Liver (tissue), 9 donors: ENCODE results near the gene TNNI3K. TPM values are rescaled to one million over a fixed set of nuclear protein-coding genes. Genes with fewer than 3 reads are reported as not detected.

Experiments
- DNase-seq: peaks from one replicate; pipeline ENCODE4 v3.0.0-alpha.2; 2017; ENCODE audit warnings: low spot score
- H3K27ac ChIP-seq, 2 donors: one replicate each; pipeline ENCODE4 v1.7.0; 2013; ENCODE audit warnings: inconsistent platforms in 2 of 2, low read length in 2 of 2, control low read depth in 1 of 2, low read depth in 1 of 2, mild to moderate bottlenecking in 1 of 2
- H3K27me3 ChIP-seq, 4 donors: one replicate each; pipeline versions ENCODE4 v1.6.1 to v1.7.0; 2013; ENCODE audit warnings: low read length in 3 of 4, inconsistent platforms in 1 of 4, mild to moderate bottlenecking in 1 of 4, moderate library complexity in 1 of 4; ENCODE audit not compliant: control insufficient read depth in 4 of 4, insufficient read depth in 4 of 4
- H3K36me3 ChIP-seq, 4 donors: one replicate each; pipeline versions ENCODE4 v1.6.1 to v1.7.0; 2013; ENCODE audit warnings: low read length in 3 of 4, mild to moderate bottlenecking in 3 of 4, low read depth in 1 of 4, moderate library complexity in 1 of 4; ENCODE audit not compliant: control insufficient read depth in 4 of 4, insufficient read depth in 3 of 4
- H3K4me1 ChIP-seq, 4 donors: one replicate each; pipeline versions ENCODE4 v1.6.1 to v1.7.0; 2013; ENCODE audit warnings: low read length in 3 of 4, mild to moderate bottlenecking in 3 of 4, moderate library complexity in 1 of 4; ENCODE audit not compliant: control insufficient read depth in 4 of 4, insufficient read depth in 4 of 4
- H3K4me3 ChIP-seq, 3 donors: one replicate each; pipeline versions ENCODE4 v1.6.1 to v1.7.0; 2013; ENCODE audit warnings: low read length in 3 of 3, control low read depth in 1 of 3, low read depth in 1 of 3, mild to moderate bottlenecking in 1 of 3
- H3K9ac ChIP-seq, 2 donors: one replicate each; pipeline ENCODE4 v1.7.0; 2013; ENCODE audit warnings: low read length in 2 of 2, mild to moderate bottlenecking in 2 of 2, moderate library complexity in 2 of 2, control low read depth in 1 of 2, low read depth in 1 of 2
- H3K9me3 ChIP-seq, 4 donors: one replicate each; pipeline versions ENCODE4 v1.6.1 to v1.7.0; 2013; ENCODE audit warnings: low read length in 3 of 4; ENCODE audit not compliant: control insufficient read depth in 4 of 4
- EGR1 ChIP-seq, 2 donors: IDR thresholded peaks; 2 replicates each; pipeline ENCODE4 v1.6.1; 2016 to 2018; ENCODE audit warnings: antibody characterized with exemption in 2 of 2, low read depth in 2 of 2
- FOXA1 ChIP-seq: IDR thresholded peaks from 2 replicates; pipeline ENCODE4 v1.6.1; 2016; ENCODE audit warnings: antibody characterized with exemption
- FOXA2 ChIP-seq: IDR thresholded peaks from 2 replicates; pipeline ENCODE4 v1.6.1; 2016; ENCODE audit warnings: antibody characterized with exemption
- GABPA ChIP-seq, 2 donors: IDR thresholded peaks in 1 of 2; conservative IDR thresholded peaks in 1 of 2; 2 replicates each; pipeline ENCODE4 v1.6.1; 2016; ENCODE audit warnings: antibody characterized with exemption in 2 of 2, mild to moderate bottlenecking in 1 of 2, moderate library complexity in 1 of 2
- HNF4A ChIP-seq, 2 donors: conservative IDR thresholded peaks; 2 replicates each; pipeline ENCODE4 v1.6.1; 2016; ENCODE audit warnings: antibody characterized with exemption in 2 of 2, mild to moderate bottlenecking in 2 of 2
- HNF4G ChIP-seq: IDR thresholded peaks from 2 replicates; pipeline ENCODE4 v1.6.1; 2016; ENCODE audit warnings: antibody characterized with exemption
- JUND ChIP-seq, 2 donors: IDR thresholded peaks; 2 replicates each; pipeline ENCODE4 v1.6.1; 2016; ENCODE audit warnings: antibody characterized with exemption in 2 of 2
- NR2F2 ChIP-seq: IDR thresholded peaks from 2 replicates; pipeline ENCODE4 v1.6.1; 2016; ENCODE audit warnings: antibody characterized with exemption
- RAD21 ChIP-seq, 2 donors: IDR thresholded peaks; 2 replicates each; pipeline ENCODE4 v1.6.1; 2016; ENCODE audit warnings: antibody characterized with exemption in 2 of 2, mild to moderate bottlenecking in 2 of 2
- RXRA ChIP-seq, 2 donors: IDR thresholded peaks; 2 replicates each; pipeline ENCODE4 v1.6.1; 2017 to 2018; ENCODE audit warnings: antibody characterized with exemption in 2 of 2, mild to moderate bottlenecking in 1 of 2
- SP1 ChIP-seq: IDR thresholded peaks from 2 replicates; pipeline ENCODE4 v1.6.1; 2018; ENCODE audit warnings: antibody characterized with exemption, mild to moderate bottlenecking
- TAF1 ChIP-seq: conservative IDR thresholded peaks from 2 replicates; pipeline ENCODE4 v1.6.1; 2016; ENCODE audit warnings: antibody characterized with exemption, mild to moderate bottlenecking
- YY1 ChIP-seq: IDR thresholded peaks from 2 replicates; pipeline ENCODE4 v1.6.1; 2016; ENCODE audit warnings: antibody characterized with exemption, mild to moderate bottlenecking
- WGBS: extraction: QIAGEN DNeasy Blood & Tissue Kit; methylation state at CpG from one replicate; pipeline ENCODE4 v1.1.7; 2013; 5-methylcytosine and 5-hydroxymethylcytosine counted together
- polyA plus RNA-seq, 2 donors: library from polyadenylated mRNA; stranded (reverse) in 1 of 2; unstranded in 1 of 2; fragments of 200-250 nt in 1 of 2; fragments of >200 nt in 1 of 2; fragmentation: Nextera tagmentation in 1 of 2; extraction: Ambion mirVana in 1 of 2; gene quantifications; one replicate each; pipeline versions ENCODE4 v1.2.1 to v1.2.3, GENCODE V29; 2013 to 2015
- total RNA-seq, 2 donors: library from RNA; depleted of rRNA; stranded (reverse); fragments of >200 nt; gene quantifications; one replicate each; pipeline ENCODE4 v1.2.3, GENCODE V29; 2014
- TF ChIP-seq, protein P1 (sequence below): fragments of 150-350 bp; IDR thresholded peaks from 2 replicates; pipeline ENCODE4 v1.5.1; 2017; ENCODE audit warnings: improper control_type of control experiment, low read depth, low read length; ENCODE audit not compliant: missing input control
- TF ChIP-seq, protein P2 (sequence below): IDR thresholded peaks from 2 replicates; pipeline ENCODE4 v1.6.1; 2016; ENCODE audit warnings: antibody characterized with exemption
- TF ChIP-seq, protein P3 (sequence below): IDR thresholded peaks from 2 replicates; pipeline ENCODE4 v1.6.1; 2016; ENCODE audit warnings: antibody characterized with exemption
- TF ChIP-seq, protein P4 (sequence below): IDR thresholded peaks from 2 replicates; pipeline ENCODE4 v1.6.1; 2016; ENCODE audit warnings: antibody characterized with exemption
- TF ChIP-seq, protein P5 (sequence below): IDR thresholded peaks from 2 replicates; pipeline ENCODE4 v1.6.1; 2016; ENCODE audit warnings: antibody characterized with exemption, mild to moderate bottlenecking
- donor health status: healthy.
- donor health status: healthy.
- donor health status: healthy.
- donor health status: healthy.
- donor health status: healthy.

Gene TNNI3K
- total and polyA plus RNA-seq, 4 donors, result 0.09 to 0.10 TPM; not detected in 2

DNA sequence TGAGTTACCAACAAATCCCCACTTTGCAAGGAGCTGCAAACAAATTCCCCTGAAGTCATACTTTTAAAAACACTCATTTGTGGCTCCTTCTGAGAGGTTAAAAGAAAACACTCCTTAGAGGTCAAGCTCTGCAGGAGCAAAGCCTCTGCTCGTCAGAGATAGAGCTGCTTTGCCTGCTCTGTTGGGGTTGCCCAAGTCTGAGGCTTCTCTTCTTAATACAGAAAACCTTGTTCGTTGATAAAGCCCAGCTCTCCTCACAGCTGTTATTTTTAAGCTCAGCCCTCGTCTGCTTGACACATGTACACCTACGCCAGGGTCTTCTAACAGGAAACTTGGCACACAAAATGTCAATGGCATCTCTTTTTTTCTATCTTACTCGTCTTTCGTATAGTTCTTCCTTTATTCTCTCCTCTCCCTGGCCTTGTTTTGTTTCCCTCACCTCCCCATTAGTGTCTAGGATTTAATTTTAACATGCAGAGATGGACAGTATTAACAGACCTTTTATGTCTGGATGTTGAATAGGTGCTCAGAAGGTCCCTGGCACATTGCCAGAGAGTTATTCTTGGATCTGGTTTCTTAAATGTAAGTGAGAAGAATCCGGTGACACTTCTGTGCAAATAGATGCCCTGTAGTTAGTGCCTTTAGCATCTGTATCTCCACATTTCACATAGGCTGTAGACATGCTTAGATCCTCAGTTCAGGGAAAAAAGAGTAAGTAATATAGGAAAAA is 191.2 kb downstream of the TNNI3K start:
- Histone ChIP-seq H3K9me3 (no peaks in the 10 kb centered on the region), H3K27ac (no peak overlapping the region), H3K9ac (no peak overlapping the region), H3K4me3 (no peak overlapping the region), H3K4me1 (no peaks in the 10 kb centered on the region), H3K36me3 (no peaks in the 10 kb centered on the region), H3K27me3 (no peaks in the 10 kb centered on the region)
- TF ChIP-seq, protein P1, sequence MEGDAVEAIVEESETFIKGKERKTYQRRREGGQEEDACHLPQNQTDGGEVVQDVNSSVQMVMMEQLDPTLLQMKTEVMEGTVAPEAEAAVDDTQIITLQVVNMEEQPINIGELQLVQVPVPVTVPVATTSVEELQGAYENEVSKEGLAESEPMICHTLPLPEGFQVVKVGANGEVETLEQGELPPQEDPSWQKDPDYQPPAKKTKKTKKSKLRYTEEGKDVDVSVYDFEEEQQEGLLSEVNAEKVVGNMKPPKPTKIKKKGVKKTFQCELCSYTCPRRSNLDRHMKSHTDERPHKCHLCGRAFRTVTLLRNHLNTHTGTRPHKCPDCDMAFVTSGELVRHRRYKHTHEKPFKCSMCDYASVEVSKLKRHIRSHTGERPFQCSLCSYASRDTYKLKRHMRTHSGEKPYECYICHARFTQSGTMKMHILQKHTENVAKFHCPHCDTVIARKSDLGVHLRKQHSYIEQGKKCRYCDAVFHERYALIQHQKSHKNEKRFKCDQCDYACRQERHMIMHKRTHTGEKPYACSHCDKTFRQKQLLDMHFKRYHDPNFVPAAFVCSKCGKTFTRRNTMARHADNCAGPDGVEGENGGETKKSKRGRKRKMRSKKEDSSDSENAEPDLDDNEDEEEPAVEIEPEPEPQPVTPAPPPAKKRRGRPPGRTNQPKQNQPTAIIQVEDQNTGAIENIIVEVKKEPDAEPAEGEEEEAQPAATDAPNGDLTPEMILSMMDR, result no peak
- 62% methylated on average over 7 of the region's 7 CpGs for WGBS
- no peak for DNase-seq

DNA sequence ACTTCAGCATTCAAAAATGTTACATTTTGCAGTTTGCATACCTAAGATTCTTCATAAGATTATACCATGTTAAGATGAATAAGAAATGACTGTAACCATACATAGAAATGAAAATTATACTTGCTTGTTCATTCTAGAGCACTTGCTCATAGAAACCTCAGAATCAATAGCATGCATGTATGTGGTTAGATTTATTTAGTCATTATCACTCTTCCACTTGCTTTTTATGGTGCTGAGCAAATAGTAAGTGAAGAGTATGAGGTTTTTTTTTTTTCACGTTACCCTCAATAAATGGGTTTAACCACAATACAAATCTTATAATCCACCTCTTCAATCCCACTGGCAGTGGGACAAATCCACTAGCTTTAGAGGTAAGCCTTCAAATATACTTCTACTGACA is 192.5 kb downstream of the TNNI3K start:
- Histone ChIP-seq H3K36me3 (no peaks in the 10 kb centered on the region), H3K9ac (no peak overlapping the region), H3K4me3 (no peak overlapping the region), H3K27me3 (no peaks in the 10 kb centered on the region), H3K27ac (no peak overlapping the region), H3K9me3 (no peaks in the 10 kb centered on the region), H3K4me1 (no peaks in the 10 kb centered on the region)
- DNase-seq, result no peak
- 70% methylated on average over 1 of the region's 1 CpG for WGBS
- TF ChIP-seq YY1, result no peak
- TF ChIP-seq JUND (IDR thresholded peaks at IDR 0.05), result no peak
- TF ChIP-seq, protein P2, sequence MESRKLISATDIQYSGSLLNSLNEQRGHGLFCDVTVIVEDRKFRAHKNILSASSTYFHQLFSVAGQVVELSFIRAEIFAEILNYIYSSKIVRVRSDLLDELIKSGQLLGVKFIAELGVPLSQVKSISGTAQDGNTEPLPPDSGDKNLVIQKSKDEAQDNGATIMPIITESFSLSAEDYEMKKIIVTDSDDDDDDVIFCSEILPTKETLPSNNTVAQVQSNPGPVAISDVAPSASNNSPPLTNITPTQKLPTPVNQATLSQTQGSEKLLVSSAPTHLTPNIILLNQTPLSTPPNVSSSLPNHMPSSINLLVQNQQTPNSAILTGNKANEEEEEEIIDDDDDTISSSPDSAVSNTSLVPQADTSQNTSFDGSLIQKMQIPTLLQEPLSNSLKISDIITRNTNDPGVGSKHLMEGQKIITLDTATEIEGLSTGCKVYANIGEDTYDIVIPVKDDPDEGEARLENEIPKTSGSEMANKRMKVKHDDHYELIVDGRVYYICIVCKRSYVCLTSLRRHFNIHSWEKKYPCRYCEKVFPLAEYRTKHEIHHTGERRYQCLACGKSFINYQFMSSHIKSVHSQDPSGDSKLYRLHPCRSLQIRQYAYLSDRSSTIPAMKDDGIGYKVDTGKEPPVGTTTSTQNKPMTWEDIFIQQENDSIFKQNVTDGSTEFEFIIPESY, result no peak
- TF ChIP-seq, protein P3, sequence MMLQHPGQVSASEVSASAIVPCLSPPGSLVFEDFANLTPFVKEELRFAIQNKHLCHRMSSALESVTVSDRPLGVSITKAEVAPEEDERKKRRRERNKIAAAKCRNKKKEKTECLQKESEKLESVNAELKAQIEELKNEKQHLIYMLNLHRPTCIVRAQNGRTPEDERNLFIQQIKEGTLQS, result no peak
- TF ChIP-seq, protein P4, sequence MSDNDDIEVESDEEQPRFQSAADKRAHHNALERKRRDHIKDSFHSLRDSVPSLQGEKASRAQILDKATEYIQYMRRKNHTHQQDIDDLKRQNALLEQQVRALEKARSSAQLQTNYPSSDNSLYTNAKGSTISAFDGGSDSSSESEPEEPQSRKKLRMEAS, result no peak
- no peak for TF ChIP-seq NR2F2
- no peak for TF ChIP-seq GABPA (IDR thresholded peaks at IDR 0.05 in 1 of 2, conservative IDR thresholded peaks at IDR 0.05 in 1 of 2)
- no peak for TF ChIP-seq EGR1 (IDR thresholded peaks at IDR 0.05; ENCODE audit: low read depth in 2 of 2)

DNA sequence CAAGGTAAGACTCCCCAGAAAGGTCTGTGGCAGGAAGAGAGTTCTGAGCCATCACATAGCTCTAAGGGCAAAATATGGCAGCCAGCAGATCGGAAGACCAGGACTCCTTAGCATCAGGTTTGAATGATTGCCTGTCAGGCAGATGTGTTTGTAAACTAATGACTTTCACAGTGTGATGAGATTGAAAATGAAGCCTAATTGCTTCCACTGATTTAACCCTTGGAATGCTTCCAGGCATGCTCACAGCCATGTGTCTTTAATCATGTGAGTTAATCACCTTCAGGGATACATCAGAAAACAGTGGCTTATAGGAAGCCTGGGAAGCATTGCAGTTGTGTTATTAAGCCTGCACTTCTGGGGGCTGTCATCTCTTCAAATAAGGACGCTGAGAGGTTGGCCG is 194.4 kb downstream of the TNNI3K start:
- DNase-seq, result no peak
- Histone ChIP-seq H3K9ac (no peak overlapping the region), H3K4me3 (no peak overlapping the region), H3K27me3 (no peaks in the 10 kb centered on the region), H3K9me3 (no peaks in the 10 kb centered on the region), H3K27ac (no peak overlapping the region), H3K36me3 (no peaks in the 10 kb centered on the region), H3K4me1 (no peaks in the 10 kb centered on the region)
- no peak for TF ChIP-seq YY1
- no peak for TF ChIP-seq HNF4G
- no peak for TF ChIP-seq FOXA2
- no peak for TF ChIP-seq HNF4A (conservative IDR thresholded peaks at IDR 0.05)
- no peak for TF ChIP-seq FOXA1
- no peak for TF ChIP-seq TAF1
- no peak for TF ChIP-seq RXRA (IDR thresholded peaks at IDR 0.05)
- TF ChIP-seq, protein P5, sequence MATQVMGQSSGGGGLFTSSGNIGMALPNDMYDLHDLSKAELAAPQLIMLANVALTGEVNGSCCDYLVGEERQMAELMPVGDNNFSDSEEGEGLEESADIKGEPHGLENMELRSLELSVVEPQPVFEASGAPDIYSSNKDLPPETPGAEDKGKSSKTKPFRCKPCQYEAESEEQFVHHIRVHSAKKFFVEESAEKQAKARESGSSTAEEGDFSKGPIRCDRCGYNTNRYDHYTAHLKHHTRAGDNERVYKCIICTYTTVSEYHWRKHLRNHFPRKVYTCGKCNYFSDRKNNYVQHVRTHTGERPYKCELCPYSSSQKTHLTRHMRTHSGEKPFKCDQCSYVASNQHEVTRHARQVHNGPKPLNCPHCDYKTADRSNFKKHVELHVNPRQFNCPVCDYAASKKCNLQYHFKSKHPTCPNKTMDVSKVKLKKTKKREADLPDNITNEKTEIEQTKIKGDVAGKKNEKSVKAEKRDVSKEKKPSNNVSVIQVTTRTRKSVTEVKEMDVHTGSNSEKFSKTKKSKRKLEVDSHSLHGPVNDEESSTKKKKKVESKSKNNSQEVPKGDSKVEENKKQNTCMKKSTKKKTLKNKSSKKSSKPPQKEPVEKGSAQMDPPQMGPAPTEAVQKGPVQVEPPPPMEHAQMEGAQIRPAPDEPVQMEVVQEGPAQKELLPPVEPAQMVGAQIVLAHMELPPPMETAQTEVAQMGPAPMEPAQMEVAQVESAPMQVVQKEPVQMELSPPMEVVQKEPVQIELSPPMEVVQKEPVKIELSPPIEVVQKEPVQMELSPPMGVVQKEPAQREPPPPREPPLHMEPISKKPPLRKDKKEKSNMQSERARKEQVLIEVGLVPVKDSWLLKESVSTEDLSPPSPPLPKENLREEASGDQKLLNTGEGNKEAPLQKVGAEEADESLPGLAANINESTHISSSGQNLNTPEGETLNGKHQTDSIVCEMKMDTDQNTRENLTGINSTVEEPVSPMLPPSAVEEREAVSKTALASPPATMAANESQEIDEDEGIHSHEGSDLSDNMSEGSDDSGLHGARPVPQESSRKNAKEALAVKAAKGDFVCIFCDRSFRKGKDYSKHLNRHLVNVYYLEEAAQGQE, result no peak
- TF ChIP-seq, protein P2, result no peak
- no peak for TF ChIP-seq RAD21 (IDR thresholded peaks at IDR 0.05)
- TF ChIP-seq SP1, result no peak
- no peak for TF ChIP-seq NR2F2
- no peak for TF ChIP-seq JUND (IDR thresholded peaks at IDR 0.05)
- WGBS, result 71% methylated on average over 3 of the region's 3 CpGs
